ENCODE results near the gene ZMAT3.

Gene ZMAT3

GRCh38 chr3:179029096-179029495, 42.5 kb downstream of the ZMAT3 start:
- no peak overlapping the region for H3K27ac ChIP-seq
- H3K4me1 ChIP-seq: no peaks in the 10 kb centered on the region
- no peak for DNase-seq
- H3K9me3 ChIP-seq: no peaks in the 10 kb centered on the region
- no peaks in the 10 kb centered on the region for H3K27me3 ChIP-seq
- H3K4me3 ChIP-seq: no peak overlapping the region
- peaks cover 4 to 7% (median 6%) of the 10 kb centered on the region in 3 donors for H3K36me3 ChIP-seq
- TF ChIP-seq, protein P1, sequence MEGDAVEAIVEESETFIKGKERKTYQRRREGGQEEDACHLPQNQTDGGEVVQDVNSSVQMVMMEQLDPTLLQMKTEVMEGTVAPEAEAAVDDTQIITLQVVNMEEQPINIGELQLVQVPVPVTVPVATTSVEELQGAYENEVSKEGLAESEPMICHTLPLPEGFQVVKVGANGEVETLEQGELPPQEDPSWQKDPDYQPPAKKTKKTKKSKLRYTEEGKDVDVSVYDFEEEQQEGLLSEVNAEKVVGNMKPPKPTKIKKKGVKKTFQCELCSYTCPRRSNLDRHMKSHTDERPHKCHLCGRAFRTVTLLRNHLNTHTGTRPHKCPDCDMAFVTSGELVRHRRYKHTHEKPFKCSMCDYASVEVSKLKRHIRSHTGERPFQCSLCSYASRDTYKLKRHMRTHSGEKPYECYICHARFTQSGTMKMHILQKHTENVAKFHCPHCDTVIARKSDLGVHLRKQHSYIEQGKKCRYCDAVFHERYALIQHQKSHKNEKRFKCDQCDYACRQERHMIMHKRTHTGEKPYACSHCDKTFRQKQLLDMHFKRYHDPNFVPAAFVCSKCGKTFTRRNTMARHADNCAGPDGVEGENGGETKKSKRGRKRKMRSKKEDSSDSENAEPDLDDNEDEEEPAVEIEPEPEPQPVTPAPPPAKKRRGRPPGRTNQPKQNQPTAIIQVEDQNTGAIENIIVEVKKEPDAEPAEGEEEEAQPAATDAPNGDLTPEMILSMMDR (IDR thresholded peaks at IDR 0.05): no peak
- intact Hi-C loops (cut with DNase I; ENCODE audit: low total_unique reads): no loop called here

DNA sequence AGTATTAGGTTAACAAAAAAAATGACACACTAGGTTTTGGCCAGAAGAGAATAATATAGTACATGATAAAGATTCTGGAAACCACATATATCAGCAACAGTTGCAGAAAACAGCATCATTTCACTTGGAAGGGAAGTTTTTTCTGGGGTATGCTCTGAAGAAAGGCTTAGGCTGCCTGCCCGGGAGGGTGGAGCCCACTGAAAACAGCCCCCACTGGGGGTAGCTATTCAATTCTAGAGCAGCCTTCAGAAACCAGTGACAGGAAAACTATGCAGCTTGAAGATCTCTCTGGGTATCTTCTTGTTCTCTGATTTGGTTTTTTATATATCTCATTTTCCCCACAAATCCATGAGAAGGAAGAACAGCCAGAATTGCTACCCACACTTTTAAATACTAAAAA, 43.2 kb downstream of the ZMAT3 start:
- TF ChIP-seq, protein P1 (IDR thresholded peaks at IDR 0.05): no peak
- H3K4me3 ChIP-seq: no peak overlapping the region
- H3K9me3 ChIP-seq: no peaks in the 10 kb centered on the region
- H3K4me1 ChIP-seq: no peaks in the 10 kb centered on the region
- DNase-seq: no peak
- H3K27ac ChIP-seq: no peak overlapping the region
- H3K36me3 ChIP-seq: peaks cover 4 to 7% (median 6%) of the 10 kb centered on the region in 3 donors
- intact Hi-C loops (cut with DNase I; ENCODE audit: low total_unique reads): no loop called here
- H3K27me3 ChIP-seq: no peaks in the 10 kb centered on the region

- intact Hi-C loops (cut with DNase I; ENCODE audit: low total_unique reads): no loop called here
- Histone ChIP-seq H3K36me3 (peaks cover 4 to 7% (median 6%) of the 10 kb centered on the region in 3 donors), H3K9me3 (no peaks in the 10 kb centered on the region), H3K27me3 (no peaks in the 10 kb centered on the region), H3K27ac (no peak overlapping the region), H3K4me1 (no peaks in the 10 kb centered on the region), H3K4me3 (no peak overlapping the region)
- DNase-seq: no peak
- TF ChIP-seq, protein P1 (IDR thresholded peaks at IDR 0.05): no peak
Observed at GRCh38 chr3:179027326-179027900, 44.2 kb downstream of the ZMAT3 start.

DNA sequence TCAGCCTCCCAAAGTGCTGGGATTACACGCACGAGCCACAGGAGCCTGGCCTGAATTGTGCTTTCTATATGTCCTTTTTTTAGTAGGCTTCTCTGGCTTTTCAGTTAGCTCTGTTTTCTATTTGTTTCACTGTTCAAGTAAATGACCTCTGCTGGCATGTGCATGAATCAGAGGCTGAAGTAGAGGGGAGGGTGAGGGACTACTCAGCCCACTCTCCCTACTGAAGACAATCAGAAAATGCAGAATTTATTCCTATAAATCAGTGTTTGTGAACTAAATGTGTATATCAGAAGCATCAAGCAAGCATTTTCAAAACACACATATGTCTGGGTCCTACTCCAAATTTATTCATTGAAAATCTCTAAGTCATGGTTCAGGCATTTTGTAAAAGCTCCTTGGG, 45.0 kb downstream of the ZMAT3 start:
- H3K9me3 ChIP-seq: no peaks in the 10 kb centered on the region
- no peak overlapping the region for H3K4me3 ChIP-seq
- no peaks in the 10 kb centered on the region for H3K27me3 ChIP-seq
- H3K4me1 ChIP-seq: no peaks in the 10 kb centered on the region
- intact Hi-C loops (cut with DNase I; ENCODE audit: low total_unique reads): no loop called here
- peaks cover 4 to 7% (median 6%) of the 10 kb centered on the region in 3 donors for H3K36me3 ChIP-seq
- no peak overlapping the region for H3K27ac ChIP-seq
- TF ChIP-seq, protein P1 (IDR thresholded peaks at IDR 0.05): no peak
- DNase-seq: no peak

DNA sequence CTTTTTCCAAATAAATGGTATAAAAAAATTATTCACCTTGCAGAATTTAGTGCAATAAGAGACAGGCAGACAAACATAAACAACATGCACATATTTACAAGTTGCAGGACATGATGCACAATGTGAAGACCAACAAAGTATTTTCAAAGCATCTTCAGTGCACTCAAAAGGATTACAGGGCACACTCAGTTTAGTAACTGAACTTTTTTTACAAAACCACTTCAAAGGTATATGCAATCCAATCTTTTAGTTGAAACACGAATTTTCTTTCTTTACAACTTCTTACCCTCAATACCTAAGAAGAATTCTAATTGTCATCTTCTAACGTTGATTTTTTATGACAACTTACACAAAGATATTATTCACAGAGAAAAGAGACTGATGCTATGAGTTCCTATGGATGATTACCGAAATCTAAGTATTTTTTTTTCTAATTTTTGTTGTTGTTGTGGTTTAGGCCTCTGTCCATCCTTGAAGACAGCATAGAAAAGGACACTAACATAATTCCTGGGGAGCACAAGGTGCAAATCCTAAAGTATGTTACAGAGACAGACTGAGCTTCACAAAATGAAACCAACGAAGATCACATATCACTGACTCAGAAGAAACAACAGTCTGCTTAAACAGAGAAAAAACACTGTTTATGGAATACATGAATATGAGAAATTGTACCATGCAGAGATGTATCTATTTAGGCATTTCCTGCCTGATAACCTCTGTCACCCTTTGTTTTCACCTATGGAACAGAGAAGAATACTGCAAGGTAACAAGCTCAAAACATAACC, 50.3 kb downstream of the ZMAT3 start:
- Histone ChIP-seq H3K36me3 (peaks cover 0 to 7% (median 4%) of the 10 kb centered on the region in 3 donors), H3K27me3 (no peaks in the 10 kb centered on the region), H3K9me3 (no peaks in the 10 kb centered on the region), H3K4me1 (peaks cover 0 to 8% (median 0%) of the 10 kb centered on the region in 4 donors), H3K4me3 (no peak overlapping the region), H3K27ac (no peak overlapping the region)
- intact Hi-C loops (cut with DNase I; ENCODE audit: low total_unique reads): no loop called here
- DNase-seq: no peak
- TF ChIP-seq, protein P1 (IDR thresholded peaks at IDR 0.05): no peak
